Suppressor macrophage treated with lipopolysaccharide for 1 hour (primary cell): ENCODE measurements around the gene CLK4.

Experiments used
- DNase-seq, 3 donors: peaks; one replicate each; pipeline ENCODE4 v3.0.0-alpha.2; 2020 to 2022

The CLK4 gene

DNA sequence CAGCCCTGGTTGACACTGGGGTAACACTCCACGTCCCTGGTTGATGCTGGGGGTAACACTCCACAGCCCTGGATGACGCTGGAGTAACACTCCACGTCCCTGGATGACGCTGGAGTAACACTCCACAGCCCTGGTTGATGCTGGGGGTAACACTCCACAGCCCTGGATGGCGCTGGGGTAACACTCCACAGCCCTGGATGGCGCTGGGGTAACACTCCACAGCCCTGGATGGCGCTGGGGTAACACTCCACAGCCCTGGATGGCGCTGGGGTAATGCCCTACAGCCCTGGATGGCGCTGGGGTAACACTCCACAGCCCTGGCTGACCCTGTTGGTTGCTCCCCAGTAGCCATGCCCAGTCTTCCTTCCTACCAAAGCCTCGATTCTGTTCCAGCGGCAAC is 41.4 kb downstream of the CLK4 start:
- DNase-seq: peak; percentile 21 to 60 (median 48)

GRCh38 chr5:178583279-178583678 is 43.6 kb downstream of the CLK4 start:
- no peak for DNase-seq

- no peak for DNase-seq
Measured at GRCh38 chr5:178582291-178582690, 44.6 kb downstream of the CLK4 start.

GRCh38 chr5:178581621-178582020 is 45.2 kb downstream of the CLK4 start:
- DNase-seq: no peak

- DNase-seq: no peak
Measured at GRCh38 chr5:178580271-178580955, 46.4 kb downstream of the CLK4 start.

- no peak for DNase-seq
Measured at GRCh38 chr5:178577944-178578343, 48.9 kb downstream of the CLK4 start.

GRCh38 chr5:178577376-178577839 is 49.4 kb downstream of the CLK4 start:
- peak; percentile 48 to 77 (median 54) for DNase-seq

GRCh38 chr5:178576591-178577351 is 50.1 kb downstream of the CLK4 start:
- DNase-seq: peak in 1 of 3 donors; percentile 45

GRCh38 chr5:178573216-178573615 is 53.6 kb downstream of the CLK4 start:
- no peak for DNase-seq

- no peak for DNase-seq
Measured at GRCh38 chr5:178572617-178573016, 54.2 kb downstream of the CLK4 start.

DNA sequence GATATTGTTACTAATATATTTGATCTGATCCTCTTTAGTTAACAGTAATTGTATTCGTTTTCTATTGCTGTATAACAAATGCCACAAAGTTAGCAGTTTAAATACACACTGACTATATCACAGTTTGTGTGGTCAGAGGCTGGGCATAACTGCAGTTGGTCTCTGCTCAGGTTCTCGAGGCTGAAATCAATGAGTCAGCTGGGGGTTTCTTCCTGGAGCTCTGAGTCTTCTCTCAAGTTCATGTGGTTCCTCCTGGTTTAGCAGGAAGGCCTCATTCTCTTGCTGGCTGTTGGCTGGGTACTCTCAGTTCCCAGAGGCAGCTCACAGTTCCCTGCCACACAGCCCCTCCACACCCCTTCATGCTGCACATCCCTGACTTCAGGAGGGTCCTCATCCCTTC is 57.4 kb downstream of the CLK4 start:
- DNase-seq: peak; percentile 80 to 87 (median 82)

GRCh38 chr5:178564811-178565550 is 61.9 kb downstream of the CLK4 start:
- DNase-seq: no peak

DNA sequence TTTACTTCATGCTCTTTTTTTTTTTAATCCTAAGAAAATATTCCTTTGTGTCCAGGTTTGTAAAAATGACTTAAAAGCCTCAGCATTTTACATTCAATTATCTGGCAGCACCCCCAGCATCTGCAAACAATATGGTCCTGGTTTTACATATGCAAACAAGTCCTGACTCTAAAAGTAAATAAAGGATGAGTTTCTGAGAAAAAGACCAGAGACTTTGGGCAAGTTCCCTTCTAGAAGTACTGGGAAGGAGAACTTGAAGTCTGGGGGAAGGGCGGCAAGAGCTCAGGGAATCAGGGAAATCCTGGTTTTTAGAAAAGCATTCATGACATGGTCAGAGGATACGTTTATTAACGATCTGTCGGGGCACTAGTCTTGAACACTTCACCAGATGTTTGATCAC is 62.5 kb downstream of the CLK4 start:
- DNase-seq: peak in 2 of 3 donors; percentile 38 to 42

- DNase-seq: no peak
Measured at GRCh38 chr5:178563621-178564020, 63.2 kb downstream of the CLK4 start.

DNA sequence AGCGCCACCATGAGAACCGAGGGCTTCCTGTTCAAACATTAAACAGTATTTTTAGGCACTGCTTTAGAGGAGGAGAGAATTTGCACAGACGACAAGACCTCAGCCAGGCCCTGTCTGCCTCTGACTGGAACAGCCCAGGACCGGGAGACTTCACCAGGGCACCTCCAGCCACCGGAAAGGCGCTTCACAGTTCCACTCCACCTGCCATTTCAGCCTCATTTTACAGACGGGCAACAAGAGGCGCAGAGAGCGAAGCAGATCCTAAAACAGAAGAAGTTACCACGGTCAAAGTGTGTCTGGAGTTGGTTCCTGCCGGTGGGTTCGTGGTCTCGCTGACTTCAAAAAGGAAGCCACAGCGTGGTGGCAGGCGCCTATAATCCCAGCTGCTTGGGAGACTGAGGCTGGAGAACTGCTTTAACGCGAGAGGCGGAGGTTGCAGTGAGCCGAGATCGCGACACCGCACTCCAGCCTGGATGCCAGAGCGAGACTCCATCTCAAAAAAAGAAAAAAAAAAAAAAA is 65.0 kb downstream of the CLK4 start:
- DNase-seq: no peak

GRCh38 chr5:178560911-178561310 is 65.9 kb downstream of the CLK4 start:
- no peak for DNase-seq

DNA sequence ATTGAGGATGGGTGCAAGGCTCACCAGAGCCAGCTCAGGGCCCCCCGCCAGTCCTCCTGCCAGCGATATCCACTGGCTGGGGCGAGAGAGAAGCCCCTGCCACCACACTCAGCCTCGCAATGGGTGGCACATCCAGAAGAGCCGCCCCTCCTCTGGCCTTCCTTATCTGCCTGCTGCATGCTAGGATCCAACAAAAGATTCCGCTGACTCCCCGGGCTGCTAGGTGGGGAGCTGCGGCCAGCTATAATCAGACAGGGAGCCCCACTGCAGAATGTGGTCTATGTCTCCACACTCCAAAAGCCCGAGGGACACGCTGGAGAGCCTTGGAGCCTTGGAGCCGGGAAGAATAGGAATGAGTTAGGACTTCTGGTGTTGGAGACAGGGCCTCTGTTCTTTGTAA is 69.4 kb downstream of the CLK4 start:
- DNase-seq: no peak

- no peak for DNase-seq
Measured at GRCh38 chr5:178555771-178556211, 71.1 kb downstream of the CLK4 start.

GRCh38 chr5:178555005-178555404 is 71.8 kb downstream of the CLK4 start:
- DNase-seq: no peak

GRCh38 chr5:178554311-178554710 is 72.5 kb downstream of the CLK4 start:
- DNase-seq: no peak

GRCh38 chr5:178553517-178553916 is 73.3 kb downstream of the CLK4 start:
- no peak for DNase-seq
